Loucy (cell line): ENCODE results near the gene LHFPL3.

ENCODE experiments used
- EZH2phosphoT487 ChIP-seq: fragments of 200-600 bp; IDR thresholded peaks from 2 replicates; pipeline ENCODE4 v1.6.1; 2018; ENCODE audit warnings: antibody characterized with exemption, mild to moderate bottlenecking, moderate library complexity, borderline replicate concordance
- TF ChIP-seq, protein P1 (sequence below): fragments of 200-600 bp; sonication (generic); conservative IDR thresholded peaks from 2 replicates; pipeline ENCODE4 v1.5.1; 2014; ENCODE audit warnings: mild to moderate bottlenecking, antibody characterized with exemption, low read length

DNA sequence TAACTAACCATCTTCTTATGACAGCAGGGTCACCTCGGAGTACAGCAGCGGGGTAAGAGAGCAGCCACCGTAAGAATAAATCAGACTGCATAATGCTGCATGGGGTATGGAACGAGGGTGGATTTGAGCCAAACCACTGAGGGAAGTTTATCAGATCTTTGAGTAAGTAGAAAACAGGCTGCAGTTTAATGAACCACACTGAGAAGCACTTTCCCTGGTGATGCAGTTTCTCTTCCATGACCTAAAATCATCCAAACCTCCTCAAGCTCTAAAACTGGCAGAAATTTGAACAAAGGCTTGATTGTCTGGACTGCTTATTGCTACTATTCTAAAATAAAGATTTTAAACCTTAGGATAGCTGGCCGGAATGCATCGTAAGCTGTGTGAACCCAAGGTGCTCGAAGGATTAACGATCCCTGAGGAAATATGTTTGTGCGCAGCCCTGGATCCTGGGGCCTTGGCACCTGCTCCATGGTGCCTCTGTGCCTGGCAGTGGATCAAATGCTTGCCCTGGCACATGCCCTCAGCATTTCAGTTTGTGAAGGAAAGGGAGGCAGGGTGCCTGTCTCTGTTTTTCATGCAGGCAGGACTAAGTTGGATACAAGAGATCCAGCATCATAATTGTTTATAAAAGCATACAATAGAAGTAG, 322.7 kb downstream of the LHFPL3 start:
- TF ChIP-seq EZH2phosphoT487: no peak
- TF ChIP-seq, protein P1, sequence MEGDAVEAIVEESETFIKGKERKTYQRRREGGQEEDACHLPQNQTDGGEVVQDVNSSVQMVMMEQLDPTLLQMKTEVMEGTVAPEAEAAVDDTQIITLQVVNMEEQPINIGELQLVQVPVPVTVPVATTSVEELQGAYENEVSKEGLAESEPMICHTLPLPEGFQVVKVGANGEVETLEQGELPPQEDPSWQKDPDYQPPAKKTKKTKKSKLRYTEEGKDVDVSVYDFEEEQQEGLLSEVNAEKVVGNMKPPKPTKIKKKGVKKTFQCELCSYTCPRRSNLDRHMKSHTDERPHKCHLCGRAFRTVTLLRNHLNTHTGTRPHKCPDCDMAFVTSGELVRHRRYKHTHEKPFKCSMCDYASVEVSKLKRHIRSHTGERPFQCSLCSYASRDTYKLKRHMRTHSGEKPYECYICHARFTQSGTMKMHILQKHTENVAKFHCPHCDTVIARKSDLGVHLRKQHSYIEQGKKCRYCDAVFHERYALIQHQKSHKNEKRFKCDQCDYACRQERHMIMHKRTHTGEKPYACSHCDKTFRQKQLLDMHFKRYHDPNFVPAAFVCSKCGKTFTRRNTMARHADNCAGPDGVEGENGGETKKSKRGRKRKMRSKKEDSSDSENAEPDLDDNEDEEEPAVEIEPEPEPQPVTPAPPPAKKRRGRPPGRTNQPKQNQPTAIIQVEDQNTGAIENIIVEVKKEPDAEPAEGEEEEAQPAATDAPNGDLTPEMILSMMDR: no peak
